Measurements from ENCODE around the gene CNOT6.

CNOT6 gene

GRCh38 chr5:180541710-180542109 is 47.5 kb downstream of the CNOT6 start:
- no peak for DNase-seq (ENCODE audit: extremely low read depth, low read depth)
- no peak for TF ChIP-seq CTCF (IDR thresholded peaks at IDR 0.05; ENCODE audit: low read depth, low read length)

- no peak for DNase-seq (ENCODE audit: extremely low read depth, low read depth)
- no peak for TF ChIP-seq CTCF (IDR thresholded peaks at IDR 0.05; ENCODE audit: low read depth, low read length)
These were observed 51.1 kb downstream of the CNOT6 start for GRCh38 chr5:180545248-180545647.

GRCh38 chr5:180548563-180548962 is 54.4 kb downstream of the CNOT6 start:
- DNase-seq (ENCODE audit: extremely low read depth, low read depth), result no peak
- no peak for TF ChIP-seq CTCF (IDR thresholded peaks at IDR 0.05; ENCODE audit: low read depth, low read length)

GRCh38 chr5:180553530-180553929 is 59.4 kb downstream of the CNOT6 start:
- no peak for DNase-seq (ENCODE audit: extremely low read depth, low read depth)
- TF ChIP-seq CTCF (IDR thresholded peaks at IDR 0.05; ENCODE audit: low read depth, low read length), result no peak

- TF ChIP-seq CTCF (IDR thresholded peaks at IDR 0.05; ENCODE audit: low read depth, low read length), result no peak
- no peak for DNase-seq (ENCODE audit: extremely low read depth, low read depth)
These were observed 61.2 kb downstream of the CNOT6 start for GRCh38 chr5:180555168-180555921.

- TF ChIP-seq CTCF (IDR thresholded peaks at IDR 0.05; ENCODE audit: low read depth, low read length), result no peak
- no peak for DNase-seq (ENCODE audit: extremely low read depth, low read depth)
These were observed 63.1 kb downstream of the CNOT6 start for GRCh38 chr5:180557217-180557809.

- no peak for DNase-seq (ENCODE audit: extremely low read depth, low read depth)
- no peak for TF ChIP-seq CTCF (IDR thresholded peaks at IDR 0.05; ENCODE audit: low read depth, low read length)
These were observed 64.1 kb downstream of the CNOT6 start for GRCh38 chr5:180558232-180558631.
